HUES64 (cell line): ENCODE measurements around the gene C1QTNF12.

ENCODE experiments used
- H3K27ac ChIP-seq: 2 replicates; pipeline ENCODE4 v1.7.0; 2013; ENCODE audit warnings: low read depth, low read length, inconsistent platforms
- H3K27me3 ChIP-seq: 2 replicates; pipeline ENCODE4 v1.6.1; 2013; ENCODE audit warnings: mild to moderate bottlenecking, low read length; ENCODE audit not compliant: insufficient read depth
- H3K36me3 ChIP-seq: 2 replicates; pipeline ENCODE4 v1.6.1; 2013; ENCODE audit warnings: mild to moderate bottlenecking, low read length; ENCODE audit not compliant: insufficient read depth
- H3K4me1 ChIP-seq: 2 replicates; pipeline ENCODE4 v1.6.1; 2013; ENCODE audit warnings: mild to moderate bottlenecking, low read length, moderate library complexity; ENCODE audit not compliant: insufficient read depth
- H3K4me3 ChIP-seq: 2 replicates; pipeline ENCODE4 v1.5.1; 2013; ENCODE audit warnings: mild to moderate bottlenecking, low read length, moderate library complexity
- H3K9ac ChIP-seq: 2 replicates; pipeline ENCODE4 v1.6.1; 2013; ENCODE audit warnings: mild to moderate bottlenecking, low read depth, low read length
- H3K9me3 ChIP-seq: 2 replicates; pipeline ENCODE4 v1.6.1; 2013; ENCODE audit warnings: low read depth, low read length; ENCODE audit not compliant: insufficient read depth
- WGBS: fragments of 150-250, 120-280 bp; methylation state at CpG from one replicate; pipeline ENCODE4 v1.1.7; 2013; ENCODE audit warnings: missing lambda C conversion rate; 5-methylcytosine and 5-hydroxymethylcytosine counted together

The C1QTNF12 gene

DNA sequence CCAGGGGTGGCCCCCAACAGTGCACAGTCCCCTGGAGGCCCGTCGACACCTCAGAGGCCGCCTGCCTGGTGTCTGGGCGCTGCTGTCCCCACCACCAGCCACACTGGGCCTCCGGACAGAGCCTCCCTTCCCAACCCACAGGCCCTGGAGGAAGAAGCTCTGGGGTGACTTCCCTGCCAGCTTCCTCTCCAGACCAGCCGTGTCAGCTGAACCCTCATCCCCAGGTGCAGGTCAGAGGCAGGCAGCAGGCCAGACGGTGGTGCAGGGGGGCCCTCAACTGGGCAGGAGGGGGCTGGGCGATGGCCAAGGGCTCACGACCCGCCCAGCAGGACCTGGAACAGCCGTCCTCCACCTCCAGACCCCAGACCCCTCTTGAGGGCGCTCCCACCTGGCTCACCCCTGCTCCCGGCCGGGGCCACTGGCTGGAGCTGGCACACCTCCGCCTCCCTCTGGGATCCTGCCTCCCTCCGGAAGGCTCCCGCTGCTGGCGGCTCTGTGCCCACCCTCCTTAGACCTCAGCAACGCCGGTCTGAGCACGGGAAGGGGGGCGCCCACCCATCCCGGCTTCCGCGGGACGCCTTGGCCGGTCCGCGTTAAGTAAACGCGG, 40.6 kb downstream of the C1QTNF12 start:
- 33% methylated on average over 31 of the region's 31 CpGs for WGBS
- Histone ChIP-seq H3K36me3 (no peaks in the 10 kb centered on the region), H3K4me1 (no peaks in the 10 kb centered on the region; the same call in 1 of the 2 replicates), H3K4me3 (peak overlapping the region; percentile 32), H3K27me3 (peaks cover 38% of the 10 kb centered on the region), H3K9ac (no peak overlapping the region), H3K27ac (no peak overlapping the region), H3K9me3 (no peaks in the 10 kb centered on the region)

GRCh38 chr1:1204998-1205768, 41.3 kb downstream of the C1QTNF12 start:
- Histone ChIP-seq H3K4me1 (no peaks in the 10 kb centered on the region; the same call in 1 of the 2 replicates), H3K4me3 (no peak overlapping the region), H3K36me3 (no peaks in the 10 kb centered on the region), H3K9me3 (no peaks in the 10 kb centered on the region), H3K27me3 (peaks cover 42% of the 10 kb centered on the region), H3K9ac (no peak overlapping the region), H3K27ac (no peak overlapping the region)
- WGBS, result 92% methylated on average over 19 of the region's 19 CpGs

- Histone ChIP-seq H3K36me3 (no peaks in the 10 kb centered on the region), H3K27me3 (peaks cover 42% of the 10 kb centered on the region), H3K9me3 (no peaks in the 10 kb centered on the region), H3K9ac (no peak overlapping the region), H3K4me3 (no peak overlapping the region), H3K27ac (no peak overlapping the region), H3K4me1 (no peaks in the 10 kb centered on the region; the same call in 1 of the 2 replicates)
- 87% methylated on average over 8 of the region's 8 CpGs for WGBS
Measured at GRCh38 chr1:1204425-1204920, 42.0 kb downstream of the C1QTNF12 start.

DNA sequence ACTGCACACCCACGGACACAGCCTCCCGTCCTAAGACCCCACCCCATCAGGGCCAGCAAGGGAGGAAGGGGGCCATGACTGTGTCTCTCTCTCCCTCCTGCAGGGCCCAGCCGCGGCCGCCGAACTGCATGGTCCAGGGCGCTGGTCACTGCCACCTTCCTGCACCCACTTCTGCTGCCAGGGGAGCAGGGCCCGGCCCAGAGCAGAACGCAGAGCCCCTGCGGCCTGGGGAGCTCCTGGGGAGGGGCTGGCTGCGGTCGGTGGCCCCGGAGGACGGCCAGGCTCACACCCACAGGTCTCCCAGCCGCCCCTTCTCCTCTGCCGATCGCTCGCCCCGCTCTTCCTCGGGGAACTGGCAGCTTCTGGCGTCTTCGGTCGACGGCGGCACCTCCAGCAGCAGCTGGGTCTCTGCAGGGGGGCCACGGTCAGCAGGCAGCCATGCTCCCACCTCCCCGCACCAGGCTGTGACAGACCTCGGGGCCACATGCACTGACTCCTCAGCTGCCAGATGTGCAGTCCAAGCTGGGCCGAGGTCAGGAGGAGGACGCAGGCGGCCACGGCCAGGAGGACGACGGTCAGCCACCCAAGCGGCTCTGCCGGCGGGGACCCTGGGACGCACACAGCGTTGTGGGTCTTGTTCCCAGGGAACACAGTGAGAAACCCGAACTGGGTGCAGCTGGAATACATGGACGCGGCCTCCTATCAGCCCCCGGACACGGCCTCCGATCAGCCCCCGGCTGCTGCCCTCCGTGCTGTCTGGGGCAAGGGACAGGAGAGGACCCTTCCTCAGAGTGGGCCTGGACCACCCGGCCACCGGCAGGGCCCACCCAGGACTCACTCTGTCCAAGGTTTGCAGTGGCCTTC, 42.7 kb downstream of the C1QTNF12 start:
- Histone ChIP-seq H3K9me3 (no peaks in the 10 kb centered on the region), H3K4me1 (no peaks in the 10 kb centered on the region; the same call in 1 of the 2 replicates), H3K4me3 (no peak overlapping the region), H3K27ac (no peak overlapping the region), H3K9ac (no peak overlapping the region), H3K27me3 (peaks cover 42% of the 10 kb centered on the region), H3K36me3 (no peaks in the 10 kb centered on the region)
- WGBS, result 84% methylated on average over 49 of the region's 49 CpGs

DNA sequence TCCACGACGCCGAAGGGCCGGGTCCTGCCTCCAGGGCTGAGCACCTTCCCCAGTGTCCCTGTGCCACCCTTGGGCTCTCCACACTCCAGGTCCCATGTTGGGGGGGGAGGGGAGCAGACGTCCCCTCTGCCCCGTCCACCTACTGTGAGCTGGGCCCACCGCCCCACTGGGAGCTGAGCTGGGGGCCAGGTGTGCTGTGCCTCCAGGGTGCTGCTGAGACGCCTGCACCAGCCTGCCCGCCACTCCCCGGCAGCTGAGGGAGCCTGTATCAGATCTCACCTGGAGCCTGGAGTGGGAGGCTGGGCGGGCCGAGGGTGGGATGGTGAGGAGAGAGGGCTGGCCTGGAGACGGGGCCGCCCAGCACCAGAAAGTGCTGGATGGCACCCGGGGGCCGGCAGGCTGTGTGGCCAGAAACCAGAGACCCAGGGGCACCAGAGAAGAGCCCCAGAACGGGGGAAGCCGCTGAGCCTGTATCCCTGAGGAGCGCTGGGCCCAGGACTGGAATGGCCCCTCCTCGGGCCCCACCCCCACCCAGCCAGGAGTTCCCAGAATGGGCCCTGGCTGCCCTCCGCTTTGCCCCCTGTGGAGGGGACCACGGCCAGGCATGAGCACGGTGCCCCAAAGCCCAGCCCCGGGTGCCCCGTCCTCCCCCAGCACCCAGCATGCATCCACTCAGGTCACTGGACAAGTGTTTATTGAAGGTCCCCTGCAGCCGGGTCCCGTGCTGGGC, 43.5 kb downstream of the C1QTNF12 start:
- H3K9me3 ChIP-seq, result no peaks in the 10 kb centered on the region
- no peak overlapping the region for H3K27ac ChIP-seq
- no peak overlapping the region for H3K4me3 ChIP-seq
- 76% methylated on average over 27 of the region's 27 CpGs for WGBS
- no peak overlapping the region for H3K9ac ChIP-seq
- H3K36me3 ChIP-seq, result no peaks in the 10 kb centered on the region
- H3K27me3 ChIP-seq, result peaks cover 42% of the 10 kb centered on the region
- no peaks in the 10 kb centered on the region; the same call in 1 of the 2 replicates for H3K4me1 ChIP-seq

DNA sequence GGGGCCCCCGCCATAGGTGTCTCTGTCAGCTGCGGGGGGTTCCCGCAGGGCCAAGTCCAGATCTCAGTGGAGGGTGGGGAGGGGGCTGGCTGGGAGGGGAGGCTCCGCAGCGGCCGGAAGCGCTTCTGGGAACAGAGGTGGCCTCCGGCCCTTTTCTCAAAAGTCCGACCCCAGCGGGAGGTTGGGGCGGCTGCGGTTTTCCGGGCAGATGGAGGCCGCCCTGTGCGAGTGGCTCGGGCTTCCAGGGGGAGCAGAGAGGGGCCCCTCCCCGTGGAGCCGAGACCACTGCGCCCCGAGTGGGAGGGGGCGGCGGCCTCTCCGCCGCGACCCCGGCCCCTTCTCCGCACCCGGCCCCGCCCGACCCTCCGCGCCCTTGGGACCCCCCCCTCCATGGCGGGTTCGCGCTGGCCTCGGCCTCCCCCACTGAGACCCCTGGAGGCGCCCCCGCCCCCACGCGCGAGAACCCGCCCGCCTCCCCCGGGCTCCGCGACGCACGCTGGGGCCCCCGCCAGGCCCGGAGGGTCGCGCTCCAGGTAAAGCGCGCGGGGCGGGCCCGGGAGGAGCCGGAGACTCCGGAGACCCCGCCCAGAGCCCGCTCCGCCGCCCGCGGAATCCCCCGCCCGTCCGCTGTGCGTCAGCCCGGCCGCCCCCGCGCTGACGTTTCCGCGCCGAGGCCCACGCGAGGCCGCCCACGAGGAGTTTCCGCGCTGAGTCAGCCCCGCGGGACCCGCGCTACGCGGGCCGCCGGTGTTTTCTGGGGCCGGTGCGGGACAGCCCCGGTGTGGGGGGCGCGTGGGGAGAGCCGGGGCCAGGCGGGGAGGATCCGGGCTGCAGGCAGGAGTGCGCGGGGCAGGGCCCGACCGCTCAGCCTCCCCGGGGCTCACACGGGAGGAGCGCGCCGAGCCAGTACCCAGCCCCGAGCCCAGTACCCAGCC, 45.4 kb downstream of the C1QTNF12 start:
- Histone ChIP-seq H3K36me3 (no peaks in the 10 kb centered on the region), H3K9me3 (no peaks in the 10 kb centered on the region), H3K27me3 (peaks cover 27% of the 10 kb centered on the region), H3K4me1 (no peaks in the 10 kb centered on the region), H3K27ac (no peak overlapping the region), H3K9ac (no peak overlapping the region), H3K4me3 (peak overlapping the region; percentile 46)
- WGBS, result 1% methylated on average over 107 of the region's 109 CpGs

- Histone ChIP-seq H3K4me1 (no peaks in the 10 kb centered on the region), H3K4me3 (0 out of 2 replicates have a peak overlapping the region, but pooled peaks have one; percentile 46)
- 81% methylated on average over 30 of the region's 31 CpGs for WGBS
Measured at GRCh38 chr1:1199961-1200875, 46.3 kb downstream of the C1QTNF12 start.

GRCh38 chr1:1199141-1199960, 47.2 kb downstream of the C1QTNF12 start:
- 0 out of 2 replicates have a peak, but pooled peaks cover 5% of the 10 kb centered on the region for H3K9me3 ChIP-seq
- no peak overlapping the region for H3K9ac ChIP-seq
- H3K27me3 ChIP-seq, result peaks cover 16% of the 10 kb centered on the region
- H3K36me3 ChIP-seq, result no peaks in the 10 kb centered on the region
- no peak overlapping the region for H3K27ac ChIP-seq
- H3K4me3 ChIP-seq, result no peak overlapping the region
- 92% methylated on average over 22 of the region's 22 CpGs for WGBS
- no peaks in the 10 kb centered on the region for H3K4me1 ChIP-seq

More at GRCh38 chr1:1199961-1200875, 46.3 kb downstream of the C1QTNF12 start:
- H3K9ac ChIP-seq, result no peak overlapping the region
- H3K27me3 ChIP-seq, result peaks cover 18% of the 10 kb centered on the region
- no peaks in the 10 kb centered on the region for H3K36me3 ChIP-seq
- H3K27ac ChIP-seq, result no peak overlapping the region
- H3K9me3 ChIP-seq, result no peaks in the 10 kb centered on the region
